Endothelial cell of umbilical vein (primary cell): ENCODE data around the gene TEX47. TPM values are rescaled to one million over a fixed set of nuclear protein-coding genes. Genes with fewer than 3 reads are reported as not detected.

Experiments
- Bru-seq: library from RNA; stranded (reverse); fragments of 400-500 nt; gene quantifications from one replicate; lab custom pipeline; 2021; lab: Mats Ljungman, UMichigan
- BruChase-seq, 2 experiments: library from RNA; stranded (reverse); fragments of 400-500 nt; gene quantifications; one replicate each; lab custom pipeline; 2021; lab: Mats Ljungman, UMichigan
- BruUV-seq: library from RNA; stranded (reverse); fragments of 400-500 nt; replicated peaks from 2 replicates; lab custom pipeline; 2021; lab: Mats Ljungman, UMichigan
- CTCF ChIA-PET: fragments of 300-600, 350-600 bp; sonication (Branson Sonifier 250); formaldehyde crosslinking; loops from one replicate; lab custom pipeline; 2021; ENCODE audit warnings: antibody characterized with exemption, inconsistent platforms; lab: Charles Lee
- POLR2A ChIA-PET: fragments of 300-600, 350-600 bp; sonication (Branson Sonifier 250); formaldehyde crosslinking; loops from one replicate; lab custom pipeline; 2021; ENCODE audit warnings: antibody characterized with exemption, inconsistent platforms; lab: Charles Lee
- DNase-seq: peaks from one replicate; pipeline ENCODE4 v3.0.0-alpha.2; 2011; ENCODE audit warnings: low read depth, low spot score
- FAIRE-seq: peaks from 2 replicates; lab custom pipeline; 2011; peaks lifted over from hg19 to GRCh38; lab: Jason Lieb, UNC
- H2AFZ ChIP-seq: 2 replicates; pipeline ENCODE4 v1.6.0; 2012; ENCODE audit warnings: low read depth, low read length, control low read depth, inconsistent platforms
- H3K27ac ChIP-seq: 2 replicates; pipeline ENCODE4 v1.5.1; 2011; ENCODE audit warnings: low read depth, mild to moderate bottlenecking, control low read depth, low read length, moderate library complexity; ENCODE audit not compliant: insufficient read depth
- H3K27me3 ChIP-seq, 2 experiments: 2 replicates each; pipeline versions ENCODE4 v1.6.0 to v1.6.1; 2011; ENCODE audit warnings: low read length in 2 of 2, mixed read lengths in 1 of 2; ENCODE audit not compliant: control insufficient read depth in 2 of 2, insufficient read depth in 2 of 2
- H3K36me3 ChIP-seq, 2 experiments: 2 replicates in 1 of 2; 3 replicates in 1 of 2; pipeline ENCODE4 v1.5.1; 2011; ENCODE audit warnings: low read length in 2 of 2, mild to moderate bottlenecking in 1 of 2, moderate library complexity in 1 of 2; ENCODE audit not compliant: control insufficient read depth in 2 of 2, insufficient read depth in 2 of 2; ENCODE audit errors: extremely low read depth in 1 of 2
- H3K4me1 ChIP-seq: 3 replicates; pipeline ENCODE4 v1.5.1; 2011; ENCODE audit warnings: mild to moderate bottlenecking, low read length; ENCODE audit not compliant: control insufficient read depth, insufficient read depth; ENCODE audit errors: extremely low read depth
- H3K4me2 ChIP-seq: 2 replicates; pipeline ENCODE4 v1.6.1; 2011; ENCODE audit warnings: low read length, control low read depth, mixed read lengths; ENCODE audit not compliant: insufficient read depth
- H3K4me3 ChIP-seq, 3 experiments: fragments of 200-600 bp in 1 of 3; sonication (generic), shearing (Covaris generic) in 1 of 3; replicated peaks in 1 of 3; 2 replicates each; pipeline ENCODE4 v1.5.1; 2011 to 2016; ENCODE audit warnings: control low read depth in 3 of 3, low read length in 3 of 3, mild to moderate bottlenecking in 2 of 3, inconsistent platforms in 1 of 3, low read depth in 1 of 3, moderate library complexity in 1 of 3; ENCODE audit not compliant: insufficient read depth in 1 of 3
- H3K79me2 ChIP-seq: 2 replicates; pipeline ENCODE4 v1.6.0; 2012; ENCODE audit warnings: low read length, inconsistent platforms; ENCODE audit not compliant: control insufficient read depth, insufficient read depth
- H3K9ac ChIP-seq: replicated peaks from 2 replicates; pipeline ENCODE3; 2011; ENCODE audit warnings: low read length, control low read depth; ENCODE audit not compliant: insufficient read depth; ENCODE audit errors: extremely low read depth
- H3K9me1 ChIP-seq: replicated peaks from 3 replicates; pipeline ENCODE4 v1.6.0; 2011; ENCODE audit warnings: mild to moderate bottlenecking, low read length; ENCODE audit not compliant: control insufficient read depth, insufficient read depth; ENCODE audit errors: extremely low read depth
- H3K9me3 ChIP-seq: replicated peaks from 2 replicates; pipeline ENCODE4 v1.5.1; 2012; ENCODE audit warnings: low read length, inconsistent platforms; ENCODE audit not compliant: control insufficient read depth, insufficient read depth
- H4K20me1 ChIP-seq: replicated peaks from 2 replicates; pipeline ENCODE3; 2011; ENCODE audit warnings: mild to moderate bottlenecking, low read length; ENCODE audit not compliant: control insufficient read depth, insufficient read depth; ENCODE audit errors: extremely low read depth
- CTCF ChIP-seq, 2 donors: IDR thresholded peaks; 1 replicate in 1 of 2; 2 replicates in 1 of 2; pipeline ENCODE4 v1.5.1; 2011; ENCODE audit warnings: low read length in 2 of 2, mild to moderate bottlenecking in 2 of 2, moderate library complexity in 2 of 2, control low read depth in 1 of 2, inconsistent platforms in 1 of 2, low read depth in 1 of 2; ENCODE audit not compliant: insufficient read depth in 1 of 2; ENCODE audit errors: extremely low read depth in 1 of 2
- EZH2 ChIP-seq: IDR thresholded peaks from 2 replicates; pipeline ENCODE4 v1.6.1; 2012; ENCODE audit warnings: borderline replicate concordance, low read depth, mild to moderate bottlenecking, moderate library complexity, low read length, inconsistent platforms; ENCODE audit not compliant: severe bottlenecking
- FOS ChIP-seq: IDR thresholded peaks from 2 replicates; pipeline ENCODE4 v1.6.1; 2011; ENCODE audit warnings: mild to moderate bottlenecking, low read length, moderate library complexity, borderline replicate concordance; ENCODE audit not compliant: insufficient read depth
- GATA2 ChIP-seq: IDR thresholded peaks from 2 replicates; pipeline ENCODE4 v1.7.0; 2011; ENCODE audit warnings: low read depth, mild to moderate bottlenecking, moderate library complexity, mixed read lengths, low read length; ENCODE audit not compliant: insufficient read length, insufficient read depth
- JUN ChIP-seq: IDR thresholded peaks from 2 replicates; pipeline ENCODE4 v1.6.1; 2011; ENCODE audit warnings: borderline replicate concordance, low read depth; ENCODE audit not compliant: insufficient read length, insufficient read depth
- MAX ChIP-seq: IDR thresholded peaks from 2 replicates; pipeline ENCODE4 v1.6.1; 2011; ENCODE audit not compliant: insufficient read depth, insufficient read length
- MYC ChIP-seq: IDR thresholded peaks from one replicate; pipeline ENCODE4 v1.6.1; 2011; ENCODE audit warnings: mild to moderate bottlenecking, low read depth, low read length
- POLR2A ChIP-seq: IDR thresholded peaks from 2 replicates; pipeline ENCODE4 v1.6.1; 2012; ENCODE audit warnings: low read depth, mild to moderate bottlenecking, control low read depth, low read length
- POLR2AphosphoS5 ChIP-seq: IDR thresholded peaks from 2 replicates; pipeline ENCODE4 v1.6.1; 2012; ENCODE audit warnings: low read depth, mild to moderate bottlenecking, control low read depth, low read length, moderate library complexity; ENCODE audit not compliant: insufficient read depth
- dilution Hi-C: fragments of 300-500 bp; cut with MboI; formaldehyde crosslinking; loops from one replicate; pipeline ENCODE4 v1.15.0; 2019; ENCODE audit warnings: low sequenced_read_pairs; ENCODE audit not compliant: extremely low pct_ligation_motif_present
- intact Hi-C: fragments of 100-400 bp; cut with micrococcal nuclease; formaldehyde crosslinking; loops from one replicate; pipeline ENCODE4 v1.10.0; 2022
- long read RNA-seq: library from polyadenylated mRNA; stranded (forward); transcript quantifications from one replicate; pipeline ENCODE4 v2.0.0, GENCODE V29; 2021
- polyA minus RNA-seq, 3 experiments: library from RNA; depleted of rRNA, polyadenylated mRNA; stranded (reverse); fragments of >200 nt; gene quantifications; 1 replicate in 1 of 3; 2 replicates in 2 of 3; pipeline ENCODE4 v1.2.3, GENCODE V29; 2011
- polyA plus RNA-seq, 4 experiments: library from polyadenylated mRNA; depleted of rRNA in 3 of 4; stranded (reverse) in 3 of 4; unstranded in 1 of 4; fragments of >200 nt; gene quantifications; 2 replicates each; pipeline versions ENCODE4 v1.2.1 to v1.2.3, GENCODE V29; 2011 to 2012; ENCODE audit warnings: missing spikeins in 1 of 4
- total RNA-seq: library from RNA; stranded (reverse); gene quantifications from 2 replicates; pipeline ENCODE4 v1.2.3, GENCODE V29; 2021

TEX47 gene
- total RNA-seq: not detected in 2 replicates
- not detected in 2 replicates for polyA plus RNA-seq
- polyA plus RNA-seq (2011; cell fraction: cytosol; rRNA removed): not detected in 2 replicates
- not detected in 2 replicates for polyA plus RNA-seq (2011; cell fraction: nucleus; rRNA removed)
- not detected in 2 replicates for polyA plus RNA-seq (2012)
- not detected in 2 replicates for polyA minus RNA-seq
- not detected for polyA minus RNA-seq (2011; cell fraction: cytosol; rRNA and poly(A)+ RNA removed)
- not detected in 2 replicates for polyA minus RNA-seq (2011; cell fraction: nucleus; rRNA and poly(A)+ RNA removed)
- Bru-seq, nascent RNA: not detected
- not detected for BruChase-seq, experiment 1, labeled RNA remaining after a 6-hour chase
- BruChase-seq, experiment 2, labeled RNA remaining after a 2-hour chase: not detected
- long read RNA-seq: 0 reads

- Histone ChIP-seq H3K9me3 (no peaks in the 10 kb centered on the region), H3K36me3 (no peaks in the 10 kb centered on the region), H3K27ac (no peak within 1 kb of the TSS), H3K4me3 (no peak within 1 kb of the TSS), H3K4me2 (no peak within 1 kb of the TSS), H4K20me1 (no peaks in the 10 kb centered on the region), H2AFZ (no peak within 1 kb of the TSS), H3K79me2 (no peaks in the 10 kb centered on the region), H3K9ac (no peak within 1 kb of the TSS), H3K27me3 (no peaks in the 10 kb centered on the region), H3K4me1 (no peaks in the 10 kb centered on the region), H3K9me1 (no peaks in the 10 kb centered on the region)
- ChIA-PET POLR2A (no interaction called here), CTCF (no interaction called here)
- dilution Hi-C loops (no loop called here), intact Hi-C loops (no loop called here)
- no peak for FAIRE-seq
- TF ChIP-seq FOS: no peak
- no peak for TF ChIP-seq GATA2
- no peak for TF ChIP-seq MYC
- TF ChIP-seq POLR2AphosphoS5: no peak
- TF ChIP-seq MAX: no peak
- TF ChIP-seq EZH2: no peak
- no peak for TF ChIP-seq JUN
- no peak for DNase-seq
- no TSS peak for BruUV-seq
Observed at GRCh38 chr7:88795553-88795952, at the start of gene TEX47. Gene TEX47, minus strand, starts transcription at chr7:88795737. Its CDS starts 795 bp downstream, at chr7:88794942.

GRCh38 chr7:88845091-88845490 is 49.6 kb upstream of the TEX47 start:
- BruUV-seq: no TSS peak
- Histone ChIP-seq H3K4me2 (no peak overlapping the region), H3K9ac (no peak overlapping the region), H3K4me3 (no peak overlapping the region), H3K79me2 (no peaks in the 10 kb centered on the region), H3K9me1 (no peaks in the 10 kb centered on the region), H4K20me1 (no peaks in the 10 kb centered on the region), H3K27ac (no peak overlapping the region), H2AFZ (no peak overlapping the region), H3K9me3 (no peaks in the 10 kb centered on the region), H3K27me3 (no peaks in the 10 kb centered on the region), H3K4me1 (no peaks in the 10 kb centered on the region), H3K36me3 (no peaks in the 10 kb centered on the region)
- TF ChIP-seq JUN (no peak), POLR2A (no peak), MAX (no peak), POLR2AphosphoS5 (no peak), FOS (no peak), EZH2 (no peak), CTCF (IDR thresholded peaks at IDR 0.05; ENCODE audit: extremely low read depth in 1 of 2, insufficient read depth in 1 of 2, low read depth in 1 of 2, low read length in 2 of 2) (no peak), GATA2 (no peak), MYC (no peak)
- ChIA-PET POLR2A (no interaction called here), CTCF (interaction anchor here (0.9 to 4.0 kb wide), 2 partner anchors 10 to 327 kb away, joined by 3 to 13 read pairs; no protein-coding TSS in a partner anchor)
- dilution Hi-C loops: no loop called here
- DNase-seq (no peak), FAIRE-seq (no peak)
- intact Hi-C loops: no loop called here
